HEK293 (cell line): ENCODE data around the gene CNR1.

Experiments
- CTCF ChIA-PET: fragments of 350-600 bp; formaldehyde crosslinking; extraction: SDS; loops from one replicate; lab custom pipeline; 2021; ENCODE audit warnings: antibody characterized with exemption; lab: Yijun Ruan, JAX
- POLR2A ChIA-PET: fragments of 300-600 bp; formaldehyde crosslinking; extraction: SDS; loops from one replicate; lab custom pipeline; 2020; ENCODE audit warnings: antibody characterized with exemption, inconsistent platforms; lab: Yijun Ruan, JAX
- H3K27ac ChIP-seq: fragments of 200-500 bp; sonication (Bioruptor generic); 2 replicates; pipeline ENCODE4 v1.5.1; 2014; ENCODE audit warnings: low read depth, low read length, control low read depth, inconsistent platforms; ENCODE audit errors: extremely low read depth
- H3K36me3 ChIP-seq, 2 experiments: fragments of 200-500 bp in 1 of 2; sonication (Bioruptor generic) in 1 of 2; 1 replicate in 1 of 2; 2 replicates in 1 of 2; pipeline ENCODE4 v1.5.1; 2014 to 2017; ENCODE audit warnings: inconsistent platforms in 2 of 2, low read length in 2 of 2; ENCODE audit not compliant: control insufficient read depth in 2 of 2, insufficient read depth in 1 of 2
- H3K4me1 ChIP-seq: fragments of 200-500 bp; sonication (Bioruptor generic); 2 replicates; pipeline ENCODE4 v1.5.1; 2014; ENCODE audit warnings: mild to moderate bottlenecking, low read length, inconsistent platforms; ENCODE audit not compliant: control insufficient read depth, insufficient read depth
- H3K4me3 ChIP-seq: 2 replicates; pipeline ENCODE4 v1.5.1; 2011; ENCODE audit warnings: low read depth, mild to moderate bottlenecking, control low read depth, low read length, moderate library complexity
- H3K9me3 ChIP-seq: fragments of 200-500 bp; sonication (Bioruptor generic); 2 replicates; pipeline ENCODE4 v1.5.1; 2014; ENCODE audit warnings: low read depth, low read length, inconsistent platforms; ENCODE audit not compliant: control insufficient read depth, insufficient read depth
- GLIS1 ChIP-seq: fragments of 450-650 bp; formaldehyde crosslinking; IDR thresholded peaks from 2 replicates; pipeline ENCODE4 v1.5.1; 2016; ENCODE audit warnings: missing biosample characterization, missing genetic modification characterization
- KLF7 ChIP-seq: fragments of 450-650 bp; formaldehyde crosslinking; IDR thresholded peaks from 2 replicates; pipeline ENCODE4 v1.5.1; 2016; ENCODE audit warnings: missing biosample characterization, missing genetic modification characterization, borderline replicate concordance
- KLF9 ChIP-seq: fragments of 450-650 bp; formaldehyde crosslinking; IDR thresholded peaks from 2 replicates; pipeline ENCODE4 v1.5.1; 2016; ENCODE audit warnings: missing biosample characterization, missing genetic modification characterization, low read depth
- OVOL3 ChIP-seq: fragments of 450-650 bp; formaldehyde crosslinking; IDR thresholded peaks from 2 replicates; pipeline ENCODE4 v1.5.1; 2016; ENCODE audit warnings: missing biosample characterization, missing genetic modification characterization
- SCRT2 ChIP-seq: fragments of 450-650 bp; formaldehyde crosslinking; IDR thresholded peaks from 2 replicates; pipeline ENCODE4 v1.5.1; 2016; ENCODE audit warnings: missing biosample characterization, missing genetic modification characterization
- SP7 ChIP-seq: fragments of 450-650 bp; formaldehyde crosslinking; IDR thresholded peaks from 2 replicates; pipeline ENCODE4 v1.5.1; 2016; ENCODE audit warnings: missing biosample characterization, missing genetic modification characterization
- TRIM28 ChIP-seq: IDR thresholded peaks from 2 replicates; pipeline ENCODE4 v1.6.1; 2011; ENCODE audit warnings: low read length, control low read depth, borderline replicate concordance
- ZBTB7A ChIP-seq: fragments of 450-650 bp; formaldehyde crosslinking; IDR thresholded peaks from 2 replicates; pipeline ENCODE4 v1.5.1; 2016; ENCODE audit warnings: low read depth, missing biosample characterization, missing genetic modification characterization
- ZBTB8A ChIP-seq: fragments of 450-650 bp; formaldehyde crosslinking; IDR thresholded peaks from 2 replicates; pipeline ENCODE4 v1.5.1; 2016; ENCODE audit warnings: missing biosample characterization, missing genetic modification characterization
- ZFP41 ChIP-seq: fragments of 450-650 bp; formaldehyde crosslinking; IDR thresholded peaks from 2 replicates; pipeline ENCODE4 v1.5.1; 2016; ENCODE audit warnings: missing biosample characterization, missing genetic modification characterization, borderline replicate concordance
- ZIC2 ChIP-seq: fragments of 450-650 bp; formaldehyde crosslinking; IDR thresholded peaks from 2 replicates; pipeline ENCODE4 v1.5.1; 2016; ENCODE audit warnings: missing biosample characterization, missing genetic modification characterization
- ZNF16 ChIP-seq: fragments of 450-650 bp; formaldehyde crosslinking; IDR thresholded peaks from 2 replicates; pipeline ENCODE4 v1.5.1; 2016; ENCODE audit warnings: low read depth, missing biosample characterization, missing genetic modification characterization
- ZNF302 ChIP-seq: fragments of 450-650 bp; formaldehyde crosslinking; IDR thresholded peaks from 2 replicates; pipeline ENCODE4 v1.5.1; 2016; ENCODE audit warnings: missing biosample characterization, missing genetic modification characterization, low read depth
- ZNF391 ChIP-seq: fragments of 450-650 bp; formaldehyde crosslinking; IDR thresholded peaks from 2 replicates; pipeline ENCODE4 v1.5.1; 2016; ENCODE audit warnings: low read depth, missing biosample characterization, missing genetic modification characterization, borderline replicate concordance
- ZNF555 ChIP-seq: fragments of 450-650 bp; formaldehyde crosslinking; conservative IDR thresholded peaks from 2 replicates; pipeline ENCODE4 v1.5.1; 2017; ENCODE audit warnings: missing biosample characterization, mild to moderate bottlenecking, missing genetic modification characterization, inconsistent platforms
- ZNF561 ChIP-seq: fragments of 450-650 bp; IDR thresholded peaks from 2 replicates; pipeline ENCODE4 v1.5.1; 2018; ENCODE audit warnings: missing biosample characterization, missing genetic modification characterization, borderline replicate concordance
- ZNF626 ChIP-seq: fragments of 450-650 bp; sonication (Bioruptor Pico); formaldehyde crosslinking; IDR thresholded peaks from 2 replicates; pipeline ENCODE4 v1.5.1; 2018; ENCODE audit warnings: missing biosample characterization, missing genetic modification characterization, inconsistent platforms
- ZNF658 ChIP-seq: fragments of 450-650 bp; formaldehyde crosslinking; IDR thresholded peaks from 2 replicates; pipeline ENCODE4; 2016; ENCODE audit warnings: missing biosample characterization, missing genetic modification characterization
- ZNF677 ChIP-seq: fragments of 450-650 bp; IDR thresholded peaks from 2 replicates; pipeline ENCODE4 v1.5.0; 2018; ENCODE audit warnings: missing biosample characterization, mild to moderate bottlenecking, missing genetic modification characterization, moderate library complexity
- ZNF830 ChIP-seq: fragments of 450-650 bp; IDR thresholded peaks from 2 replicates; pipeline ENCODE4 v1.5.0; 2018; ENCODE audit warnings: missing biosample characterization, missing genetic modification characterization, low read depth, mild to moderate bottlenecking, moderate library complexity
- ZXDB ChIP-seq: fragments of 450-650 bp; formaldehyde crosslinking; IDR thresholded peaks from 2 replicates; pipeline ENCODE4 v1.5.1; 2016; ENCODE audit warnings: missing biosample characterization, missing genetic modification characterization
- TF ChIP-seq, protein P1 (sequence below): fragments of 450-650 bp; formaldehyde crosslinking; IDR thresholded peaks from 2 replicates; pipeline ENCODE4 v1.5.1; 2016; ENCODE audit warnings: missing biosample characterization, missing genetic modification characterization
- TF ChIP-seq, protein P2 (sequence below): fragments of 450-650 bp; formaldehyde crosslinking; IDR thresholded peaks from 2 replicates; pipeline ENCODE4 v1.5.1; 2017; ENCODE audit warnings: missing biosample characterization, missing genetic modification characterization
- TF ChIP-seq, protein P3 (sequence below): fragments of 450-650 bp; formaldehyde crosslinking; IDR thresholded peaks from 2 replicates; pipeline ENCODE4 v1.5.1; 2016; ENCODE audit warnings: missing biosample characterization, missing genetic modification characterization
- TF ChIP-seq, protein P4 (sequence below): fragments of 450-650 bp; IDR thresholded peaks from 2 replicates; pipeline ENCODE4 v1.5.1; 2018; ENCODE audit warnings: missing biosample characterization, missing genetic modification characterization
- TF ChIP-seq, protein P5 (sequence below): fragments of 450-650 bp; formaldehyde crosslinking; IDR thresholded peaks from 2 replicates; pipeline ENCODE4 v1.5.1; 2016; ENCODE audit warnings: missing biosample characterization, missing genetic modification characterization
- TF ChIP-seq, protein P6 (sequence below): fragments of 450-650 bp; formaldehyde crosslinking; IDR thresholded peaks from 2 replicates; pipeline ENCODE4; 2016; ENCODE audit warnings: missing biosample characterization, missing genetic modification characterization
- TF ChIP-seq, protein P7 (sequence below): fragments of 450-650 bp; formaldehyde crosslinking; IDR thresholded peaks from 2 replicates; pipeline ENCODE4 v1.5.1; 2016; ENCODE audit warnings: missing biosample characterization, missing genetic modification characterization

CNR1 gene

DNA sequence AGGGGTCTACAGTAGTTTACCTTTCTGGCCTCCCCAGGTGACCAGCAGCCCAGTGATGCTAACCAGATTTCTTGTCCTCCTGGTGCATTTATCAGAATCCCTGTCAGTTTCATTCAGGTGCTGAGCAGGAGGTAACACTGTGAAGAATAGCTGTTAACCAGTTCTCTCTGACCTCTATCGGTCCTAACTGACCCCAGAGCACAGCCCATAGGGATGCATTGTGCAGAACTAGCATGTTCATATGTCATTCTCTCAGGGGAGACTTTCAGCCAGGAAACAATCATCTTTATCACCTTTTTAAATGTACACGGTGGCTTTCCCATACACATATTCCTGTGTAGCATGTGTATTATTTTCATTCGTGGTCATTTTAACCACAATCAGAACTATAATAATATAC, 49.9 kb downstream of the CNR1 start (continued):
- TF ChIP-seq ZNF561 (tag by site-specific recombination) = no peak
- TF ChIP-seq ZNF555 (tag by site-specific recombination) = no peak
- TF ChIP-seq ZNF16 = no peak
- TF ChIP-seq SCRT2 (tag by site-specific recombination) = no peak
- no peak for TF ChIP-seq ZNF391 (tag by site-specific recombination)
- TF ChIP-seq, protein P1, sequence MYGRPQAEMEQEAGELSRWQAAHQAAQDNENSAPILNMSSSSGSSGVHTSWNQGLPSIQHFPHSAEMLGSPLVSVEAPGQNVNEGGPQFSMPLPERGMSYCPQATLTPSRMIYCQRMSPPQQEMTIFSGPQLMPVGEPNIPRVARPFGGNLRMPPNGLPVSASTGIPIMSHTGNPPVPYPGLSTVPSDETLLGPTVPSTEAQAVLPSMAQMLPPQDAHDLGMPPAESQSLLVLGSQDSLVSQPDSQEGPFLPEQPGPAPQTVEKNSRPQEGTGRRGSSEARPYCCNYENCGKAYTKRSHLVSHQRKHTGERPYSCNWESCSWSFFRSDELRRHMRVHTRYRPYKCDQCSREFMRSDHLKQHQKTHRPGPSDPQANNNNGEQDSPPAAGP (tag by site-specific recombination) = no peak
- no peak for TF ChIP-seq OVOL3
- TF ChIP-seq, protein P2, sequence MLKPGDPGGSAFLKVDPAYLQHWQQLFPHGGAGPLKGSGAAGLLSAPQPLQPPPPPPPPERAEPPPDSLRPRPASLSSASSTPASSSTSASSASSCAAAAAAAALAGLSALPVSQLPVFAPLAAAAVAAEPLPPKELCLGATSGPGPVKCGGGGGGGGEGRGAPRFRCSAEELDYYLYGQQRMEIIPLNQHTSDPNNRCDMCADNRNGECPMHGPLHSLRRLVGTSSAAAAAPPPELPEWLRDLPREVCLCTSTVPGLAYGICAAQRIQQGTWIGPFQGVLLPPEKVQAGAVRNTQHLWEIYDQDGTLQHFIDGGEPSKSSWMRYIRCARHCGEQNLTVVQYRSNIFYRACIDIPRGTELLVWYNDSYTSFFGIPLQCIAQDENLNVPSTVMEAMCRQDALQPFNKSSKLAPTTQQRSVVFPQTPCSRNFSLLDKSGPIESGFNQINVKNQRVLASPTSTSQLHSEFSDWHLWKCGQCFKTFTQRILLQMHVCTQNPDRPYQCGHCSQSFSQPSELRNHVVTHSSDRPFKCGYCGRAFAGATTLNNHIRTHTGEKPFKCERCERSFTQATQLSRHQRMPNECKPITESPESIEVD = no peak

DNA sequence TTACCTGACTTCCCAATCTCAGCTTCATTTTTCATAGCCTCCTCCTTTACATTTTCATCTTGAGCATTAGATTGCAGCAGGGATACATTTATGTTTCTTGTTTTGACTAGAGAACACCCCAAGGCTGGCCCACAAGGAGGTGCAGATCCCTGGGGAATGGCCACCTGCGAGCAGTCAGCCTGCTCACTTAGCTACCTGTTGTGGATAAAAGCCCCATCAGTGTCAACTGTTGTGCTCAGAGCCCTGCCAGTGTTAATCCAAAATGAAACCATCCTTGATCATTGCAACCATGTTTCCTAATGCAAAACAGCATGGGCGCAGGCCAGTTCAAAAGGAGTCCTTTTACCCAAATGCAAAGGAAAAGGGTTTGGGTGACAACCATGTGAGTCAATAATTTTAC, 50.8 kb downstream of the CNR1 start:
- POLR2A ChIA-PET = no interaction called here

DNA sequence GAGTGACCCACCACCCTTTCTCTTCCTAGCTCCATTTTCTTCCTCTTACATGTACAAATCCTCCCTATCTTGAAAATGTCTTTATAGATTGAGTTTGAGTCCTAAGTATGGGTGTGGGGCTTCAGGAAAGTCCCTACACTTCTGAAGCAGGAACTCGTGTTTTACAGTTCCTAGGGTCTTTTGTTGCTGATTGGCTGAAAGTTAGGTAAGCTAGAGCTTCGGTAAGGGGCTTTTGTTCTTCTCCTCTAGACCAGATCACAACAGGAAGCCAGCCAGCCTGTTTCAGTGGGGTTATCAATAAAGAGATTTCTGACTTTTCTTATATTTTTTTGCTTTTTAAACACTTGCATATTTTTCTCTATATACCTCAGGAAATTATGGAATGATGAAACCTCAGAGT, 51.3 kb downstream of the CNR1 start:
- POLR2A ChIA-PET = no interaction called here
- no peak for TF ChIP-seq TRIM28
- TF ChIP-seq ZNF677 (tag by site-specific recombination) = no peak
- no peak for TF ChIP-seq KLF9
- TF ChIP-seq, protein P3, sequence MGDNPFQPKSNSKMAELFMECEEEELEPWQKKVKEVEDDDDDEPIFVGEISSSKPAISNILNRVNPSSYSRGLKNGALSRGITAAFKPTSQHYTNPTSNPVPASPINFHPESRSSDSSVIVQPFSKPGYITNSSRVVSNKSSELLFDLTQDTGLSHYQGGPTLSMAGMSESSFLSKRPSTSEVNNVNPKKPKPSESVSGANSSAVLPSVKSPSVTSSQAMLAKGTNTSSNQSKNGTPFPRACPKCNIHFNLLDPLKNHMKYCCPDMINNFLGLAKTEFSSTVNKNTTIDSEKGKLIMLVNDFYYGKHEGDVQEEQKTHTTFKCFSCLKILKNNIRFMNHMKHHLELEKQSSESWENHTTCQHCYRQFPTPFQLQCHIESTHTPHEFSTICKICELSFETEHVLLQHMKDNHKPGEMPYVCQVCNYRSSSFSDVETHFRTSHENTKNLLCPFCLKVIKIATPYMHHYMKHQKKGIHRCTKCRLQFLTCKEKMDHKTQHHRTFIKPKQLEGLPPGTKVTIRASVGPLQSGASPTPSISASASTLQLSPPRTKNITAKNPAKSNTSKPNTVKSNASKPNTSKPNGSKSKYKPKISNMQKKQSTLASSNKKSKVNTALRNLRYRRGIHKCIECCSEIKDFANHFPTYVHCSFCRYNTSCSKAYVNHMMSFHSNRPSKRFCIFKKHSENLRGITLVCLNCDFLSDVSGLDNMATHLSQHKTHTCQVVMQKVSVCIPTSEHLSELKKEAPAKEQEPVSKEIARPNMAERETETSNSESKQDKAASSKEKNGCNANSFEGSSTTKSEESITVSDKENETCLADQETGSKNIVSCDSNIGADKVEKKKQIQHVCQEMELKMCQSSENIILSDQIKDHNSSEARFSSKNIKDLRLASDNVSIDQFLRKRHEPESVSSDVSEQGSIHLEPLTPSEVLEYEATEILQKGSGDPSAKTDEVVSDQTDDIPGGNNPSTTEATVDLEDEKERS (tag by site-specific recombination) = no peak
- no peak for TF ChIP-seq ZFP41 (tag by site-specific recombination)
- TF ChIP-seq ZIC2 = no peak
- TF ChIP-seq, protein P4, sequence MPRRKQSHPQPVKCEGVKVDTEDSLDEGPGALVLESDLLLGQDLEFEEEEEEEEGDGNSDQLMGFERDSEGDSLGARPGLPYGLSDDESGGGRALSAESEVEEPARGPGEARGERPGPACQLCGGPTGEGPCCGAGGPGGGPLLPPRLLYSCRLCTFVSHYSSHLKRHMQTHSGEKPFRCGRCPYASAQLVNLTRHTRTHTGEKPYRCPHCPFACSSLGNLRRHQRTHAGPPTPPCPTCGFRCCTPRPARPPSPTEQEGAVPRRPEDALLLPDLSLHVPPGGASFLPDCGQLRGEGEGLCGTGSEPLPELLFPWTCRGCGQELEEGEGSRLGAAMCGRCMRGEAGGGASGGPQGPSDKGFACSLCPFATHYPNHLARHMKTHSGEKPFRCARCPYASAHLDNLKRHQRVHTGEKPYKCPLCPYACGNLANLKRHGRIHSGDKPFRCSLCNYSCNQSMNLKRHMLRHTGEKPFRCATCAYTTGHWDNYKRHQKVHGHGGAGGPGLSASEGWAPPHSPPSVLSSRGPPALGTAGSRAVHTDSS = no peak
- Histone ChIP-seq H3K36me3 (no peaks in the 10 kb centered on the region), H3K4me3 (no peak overlapping the region), H3K9me3 (no peaks in the 10 kb centered on the region), H3K27ac (no peak overlapping the region), H3K4me1 (no peaks in the 10 kb centered on the region)
- CTCF ChIA-PET = no interaction called here

More for the DNA sequence above, 50.8 kb downstream of the CNR1 start:
- CTCF ChIA-PET = no interaction called here
- Histone ChIP-seq H3K4me3 (no peak overlapping the region), H3K36me3 (no peaks in the 10 kb centered on the region), H3K9me3 (no peaks in the 10 kb centered on the region), H3K27ac (no peak overlapping the region), H3K4me1 (no peaks in the 10 kb centered on the region)
- TF ChIP-seq SP7 (no peak), ZXDB (tag by site-specific recombination) (no peak), ZNF302 (no peak), ZBTB7A (tag by site-specific recombination) (no peak), ZNF830 (tag by site-specific recombination) (no peak), KLF7 (tag by site-specific recombination) (no peak), ZNF658 (tag by site-specific recombination) (no peak), GLIS1 (tag by site-specific recombination) (no peak), ZNF626 (no peak), ZBTB8A (no peak)
- TF ChIP-seq, protein P5, sequence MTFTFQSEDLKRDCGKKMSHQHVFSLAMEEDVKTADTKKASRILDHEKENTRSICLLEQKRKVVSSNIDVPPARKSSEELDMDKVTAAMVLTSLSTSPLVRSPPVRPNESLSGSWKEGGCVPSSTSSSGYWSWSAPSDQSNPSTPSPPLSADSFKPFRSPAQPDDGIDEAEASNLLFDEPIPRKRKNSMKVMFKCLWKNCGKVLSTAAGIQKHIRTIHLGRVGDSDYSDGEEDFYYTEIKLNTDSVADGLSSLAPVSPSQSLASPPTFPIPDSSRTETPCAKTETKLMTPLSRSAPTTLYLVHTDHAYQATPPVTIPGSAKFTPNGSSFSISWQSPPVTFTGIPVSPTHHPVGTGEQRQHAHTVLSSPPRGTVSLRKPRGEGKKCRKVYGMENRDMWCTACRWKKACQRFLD (tag by site-specific recombination) = no peak
- TF ChIP-seq, protein P6, sequence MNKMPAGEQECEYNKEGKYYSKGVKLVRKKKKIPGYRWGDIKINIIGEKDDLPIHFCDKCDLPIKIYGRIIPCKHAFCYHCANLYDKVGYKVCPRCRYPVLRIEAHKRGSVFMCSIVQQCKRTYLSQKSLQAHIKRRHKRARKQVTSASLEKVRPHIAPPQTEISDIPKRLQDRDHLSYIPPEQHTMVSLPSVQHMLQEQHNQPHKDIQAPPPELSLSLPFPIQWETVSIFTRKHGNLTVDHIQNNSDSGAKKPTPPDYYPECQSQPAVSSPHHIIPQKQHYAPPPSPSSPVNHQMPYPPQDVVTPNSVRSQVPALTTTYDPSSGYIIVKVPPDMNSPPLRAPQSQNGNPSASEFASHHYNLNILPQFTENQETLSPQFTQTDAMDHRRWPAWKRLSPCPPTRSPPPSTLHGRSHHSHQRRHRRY = no peak
- TF ChIP-seq, protein P7, sequence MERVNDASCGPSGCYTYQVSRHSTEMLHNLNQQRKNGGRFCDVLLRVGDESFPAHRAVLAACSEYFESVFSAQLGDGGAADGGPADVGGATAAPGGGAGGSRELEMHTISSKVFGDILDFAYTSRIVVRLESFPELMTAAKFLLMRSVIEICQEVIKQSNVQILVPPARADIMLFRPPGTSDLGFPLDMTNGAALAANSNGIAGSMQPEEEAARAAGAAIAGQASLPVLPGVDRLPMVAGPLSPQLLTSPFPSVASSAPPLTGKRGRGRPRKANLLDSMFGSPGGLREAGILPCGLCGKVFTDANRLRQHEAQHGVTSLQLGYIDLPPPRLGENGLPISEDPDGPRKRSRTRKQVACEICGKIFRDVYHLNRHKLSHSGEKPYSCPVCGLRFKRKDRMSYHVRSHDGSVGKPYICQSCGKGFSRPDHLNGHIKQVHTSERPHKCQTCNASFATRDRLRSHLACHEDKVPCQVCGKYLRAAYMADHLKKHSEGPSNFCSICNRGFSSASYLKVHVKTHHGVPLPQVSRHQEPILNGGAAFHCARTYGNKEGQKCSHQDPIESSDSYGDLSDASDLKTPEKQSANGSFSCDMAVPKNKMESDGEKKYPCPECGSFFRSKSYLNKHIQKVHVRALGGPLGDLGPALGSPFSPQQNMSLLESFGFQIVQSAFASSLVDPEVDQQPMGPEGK = no peak
